HepG2 (cell line): ENCODE data around the gene SLC35B1. TPM values are rescaled to one million over a fixed set of nuclear protein-coding genes. Genes with fewer than 3 reads are reported as not detected.

Experiments
- ATAC-seq: fragments of 200-7000 bp; cut with Tn5 transposase; 3 replicates; pipeline ENCODE4 v1.9.1; 2020; ENCODE audit warnings: mild to moderate bottlenecking, moderate library complexity
- BruUV-seq: library from RNA; stranded (reverse); fragments of 400-500 nt; replicated peaks from 2 replicates; lab custom pipeline; 2021; lab: Mats Ljungman, UMichigan
- CTCF ChIA-PET: fragments of 300-600 bp; formaldehyde crosslinking; extraction: SDS; loops from one replicate; lab custom pipeline; 2021; ENCODE audit warnings: low total read pairs, inconsistent platforms, low intra/inter-chr PET ratio; lab: Yijun Ruan, JAX
- POLR2A ChIA-PET: fragments of 350-600 bp; sonication (Branson Sonifier 250); formaldehyde crosslinking; loops from one replicate; lab custom pipeline; 2020; ENCODE audit warnings: antibody characterized with exemption, inconsistent platforms; lab: Yijun Ruan, JAX
- DNase-seq: peaks from one replicate; pipeline ENCODE4 v3.0.0-alpha.2; 2015; ENCODE audit warnings: low spot score
- FAIRE-seq: peaks from 3 replicates; lab custom pipeline; 2011; peaks lifted over from hg19 to GRCh38; lab: Jason Lieb, UNC
- H2AFZ ChIP-seq: one replicate; pipeline ENCODE4 v1.6.1; 2011; ENCODE audit warnings: low read length, inconsistent platforms
- H3K27ac ChIP-seq: fragments of 300-600 bp; 3 replicates; pipeline ENCODE4 v1.8.0; 2011; ENCODE audit warnings: mixed run types, mild to moderate bottlenecking, mixed read lengths, low read length, inconsistent platforms; ENCODE audit not compliant: insufficient read depth; ENCODE audit errors: extremely low read length
- H3K27me3 ChIP-seq, 2 experiments: fragments of 200-600 bp in 1 of 2; 2 replicates in 1 of 2; 3 replicates in 1 of 2; pipeline versions ENCODE4 v1.6.0 to v1.8.0; 2011; ENCODE audit warnings: low read length in 2 of 2, mild to moderate bottlenecking in 2 of 2, moderate library complexity in 2 of 2, inconsistent platforms in 1 of 2; ENCODE audit not compliant: insufficient read depth in 2 of 2, control insufficient read depth in 1 of 2
- H3K36me3 ChIP-seq, 2 experiments: fragments of 200-600 bp in 1 of 2; replicated peaks in 1 of 2; 2 replicates in 1 of 2; 3 replicates in 1 of 2; pipeline versions ENCODE4 v1.5.1 to v1.8.0; 2011; ENCODE audit warnings: low read length in 2 of 2, inconsistent platforms in 1 of 2; ENCODE audit not compliant: insufficient read depth in 2 of 2, control insufficient read depth in 1 of 2
- H3K4me1 ChIP-seq: 2 replicates; pipeline ENCODE4 v1.5.1; 2012; ENCODE audit warnings: low read length, inconsistent platforms; ENCODE audit not compliant: insufficient read depth
- H3K4me2 ChIP-seq: 2 replicates; pipeline ENCODE4 v1.6.0; 2011; ENCODE audit warnings: low read depth, low read length, inconsistent platforms
- H3K4me3 ChIP-seq, 3 experiments: fragments of 200-600 bp in 1 of 3; sonication (generic), shearing (Covaris generic) in 1 of 3; replicated peaks in 1 of 3; 2 replicates each; pipeline ENCODE4 v1.5.1; 2011 to 2016; ENCODE audit warnings: low read length in 3 of 3, inconsistent platforms in 2 of 3, low read depth in 2 of 3, mild to moderate bottlenecking in 2 of 3, control low read depth in 1 of 3, mixed read lengths in 1 of 3; ENCODE audit not compliant: insufficient read depth in 1 of 3
- H3K79me2 ChIP-seq: one replicate; pipeline ENCODE4 v1.6.1; 2011; ENCODE audit warnings: low read length, inconsistent platforms; ENCODE audit not compliant: insufficient read depth
- H3K9ac ChIP-seq: 2 replicates; pipeline ENCODE4 v1.6.0; 2011; ENCODE audit warnings: mild to moderate bottlenecking, low read depth, low read length, inconsistent platforms; ENCODE audit not compliant: insufficient read depth
- H3K9me3 ChIP-seq: 2 replicates; pipeline ENCODE4 v1.5.1; 2012; ENCODE audit warnings: mild to moderate bottlenecking, low read length
- H4K20me1 ChIP-seq: 2 replicates; pipeline ENCODE4 v1.6.0; 2011; ENCODE audit warnings: inconsistent platforms, mild to moderate bottlenecking, low read length, moderate library complexity; ENCODE audit not compliant: insufficient read depth
- ARID3A ChIP-seq: IDR thresholded peaks from 2 replicates; pipeline ENCODE4 v1.6.1; 2012; ENCODE audit warnings: low read depth, low read length, improper control_type of control experiment
- BRF2 ChIP-seq: sonication (generic); formaldehyde crosslinking; IDR thresholded peaks from 2 replicates; pipeline ENCODE4 v1.8.1; 2022; ENCODE audit warnings: mild to moderate bottlenecking, missing genetic modification reagents
- NFIB ChIP-seq: sonication (generic); formaldehyde crosslinking; IDR thresholded peaks from 2 replicates; pipeline ENCODE4 v1.9.0; 2021; ENCODE audit warnings: missing genetic modification reagents, mild to moderate bottlenecking, borderline replicate concordance
- POGK ChIP-seq: sonication (generic); formaldehyde crosslinking; conservative IDR thresholded peaks from 2 replicates; pipeline ENCODE4 v1.8.0; 2022; ENCODE audit warnings: mild to moderate bottlenecking, moderate library complexity, missing genetic modification reagents
- RORA ChIP-seq: sonication (generic); formaldehyde crosslinking; IDR thresholded peaks from 2 replicates; pipeline ENCODE4 v1.5.0; 2020; ENCODE audit warnings: mild to moderate bottlenecking, missing genetic modification reagents, moderate library complexity
- SALL1 ChIP-seq: sonication (generic); formaldehyde crosslinking; IDR thresholded peaks from 2 replicates; pipeline ENCODE4 v1.8.0; 2022; ENCODE audit warnings: mild to moderate bottlenecking, missing genetic modification reagents
- SP140L ChIP-seq: sonication (generic); formaldehyde crosslinking; IDR thresholded peaks from 2 replicates; pipeline ENCODE4 v1.4.0; 2020; ENCODE audit warnings: missing genetic modification reagents, borderline replicate concordance
- ZBTB1 ChIP-seq: sonication (generic); formaldehyde crosslinking; IDR thresholded peaks from 2 replicates; pipeline ENCODE4 v1.4.0; 2020; ENCODE audit warnings: missing genetic modification reagents, borderline replicate concordance
- ZBTB37 ChIP-seq: sonication (generic); formaldehyde crosslinking; IDR thresholded peaks from 2 replicates; pipeline ENCODE4 v1.4.0; 2020; ENCODE audit warnings: mild to moderate bottlenecking, missing genetic modification reagents
- WGBS: methylation state at CpG from one replicate; pipeline ENCODE4 v1.1.6; 2017; ENCODE audit warnings: low lambda C conversion rate; 5-methylcytosine and 5-hydroxymethylcytosine counted together
- in situ Hi-C: cut with HindIII; loops from 2 replicates; pipeline ENCODE4 v1.10.0; 2017; ENCODE audit warnings: low pct_unique_long_range_greater_than_20kb; ENCODE audit not compliant: extremely low pct_ligation_motif_present
- intact Hi-C: fragments of 100-400 bp; cut with micrococcal nuclease; formaldehyde crosslinking; loops from one replicate; pipeline ENCODE4 v1.10.0; 2022; ENCODE audit not compliant: unreplicated experiment
- polyA plus RNA-seq, 8 experiments: library from polyadenylated mRNA; depleted of rRNA in 3 of 8; stranded (reverse) in 7 of 8; unstranded in 1 of 8; fragments of >200 nt; fragmentation: Illumina TruSeq in 4 of 8; extraction: Trizol in 4 of 8; gene quantifications; 2 replicates each; pipeline versions ENCODE4 v1.2.1 to v1.2.3, GENCODE V29; 2011 to 2016; ENCODE audit warnings: low read depth in 4 of 8, missing spikeins in 1 of 8, mixed read lengths in 1 of 8; ENCODE audit not compliant: insufficient read depth in 1 of 8
- total RNA-seq, 5 experiments: library from RNA; depleted of rRNA; stranded (reverse); fragments of >200 nt; fragmentation: Illumina TruSeq; extraction: Trizol; gene quantifications; 2 replicates each; pipeline ENCODE4 v1.2.3, GENCODE V29; 2016; ENCODE audit warnings: low read depth in 1 of 5

Gene SLC35B1
- total and polyA plus RNA-seq, 2 of the 13 experiments (the other 11 are each of a cell fraction or from before 2014, with no cell fraction given) = 99.6 to 113 TPM

GRCh38 chr17:49715216-49715615 is 7.5 kb upstream of the SLC35B1 start:
- Histone ChIP-seq H3K4me2 (no peak overlapping the region), H3K27ac (no peak overlapping the region), H3K36me3 (peaks cover 20 to 59% of the 10 kb centered on the region in 2 experiments), H3K4me3 (no peak overlapping the region)
- FAIRE-seq (no peak), DNase-seq (no peak), ATAC-seq (no peak)
- BruUV-seq = TSS peak; percentile 30
- POLR2A ChIA-PET = no interaction called here
- CTCF ChIA-PET = no interaction called here
- intact Hi-C loops = no loop called here
- no peak for TF ChIP-seq RORA (CRISPR knock-in tag)
- TF ChIP-seq ZBTB1 = no peak
- no peak for TF ChIP-seq ARID3A
- TF ChIP-seq NFIB (CRISPR knock-in tag) = no peak
- no peak for TF ChIP-seq SALL1 (CRISPR knock-in tag)
- TF ChIP-seq POGK (CRISPR knock-in tag) = no peak
- TF ChIP-seq ZBTB37 (CRISPR knock-in tag) = no peak
- no peak for TF ChIP-seq SP140L
- no peak for TF ChIP-seq BRF2 (CRISPR knock-in tag)
- TF ChIP-seq, all 625 proteins: peak for 0
- Histone ChIP-seq H3K79me2 (no peaks in the 10 kb centered on the region), H3K27me3 (no peaks in the 10 kb centered on the region), H4K20me1 (no peaks in the 10 kb centered on the region), H3K4me1 (peaks cover 8% of the 10 kb centered on the region; the same call in 1 of the 2 replicates), H3K9ac (no peak overlapping the region), H3K9me3 (no peaks in the 10 kb centered on the region), H2AFZ (no peak overlapping the region)
- WGBS = 86% methylated on average over 4 of the region's 4 CpGs
- in situ Hi-C loops = no loop called here
